ENCODE data around the gene MYH9.
A peak's percentile ranks its signal among the peaks of the same experiment; 100 is the strongest.

DNA sequence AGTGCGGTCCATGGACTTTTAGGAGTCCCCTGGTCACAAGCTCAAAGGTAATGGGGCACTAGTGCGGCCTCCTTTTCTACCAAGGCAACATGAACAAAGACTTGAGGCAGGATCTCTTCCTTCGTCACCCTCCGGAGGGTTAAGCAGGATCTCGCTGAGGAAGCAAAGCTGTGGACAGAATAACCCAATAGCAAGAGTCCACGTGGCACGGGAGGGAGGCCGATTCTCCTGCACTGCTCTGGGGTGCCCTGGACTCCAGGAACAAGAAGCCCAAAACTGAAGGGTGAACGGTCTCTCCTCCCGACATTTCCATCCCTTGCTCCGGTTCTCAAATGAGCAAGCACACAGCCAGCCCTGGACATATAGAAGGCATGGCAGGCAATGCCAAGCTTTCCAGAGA, 20.7 kb downstream of the MYH9 start:
- TF ChIP-seq, protein P1, sequence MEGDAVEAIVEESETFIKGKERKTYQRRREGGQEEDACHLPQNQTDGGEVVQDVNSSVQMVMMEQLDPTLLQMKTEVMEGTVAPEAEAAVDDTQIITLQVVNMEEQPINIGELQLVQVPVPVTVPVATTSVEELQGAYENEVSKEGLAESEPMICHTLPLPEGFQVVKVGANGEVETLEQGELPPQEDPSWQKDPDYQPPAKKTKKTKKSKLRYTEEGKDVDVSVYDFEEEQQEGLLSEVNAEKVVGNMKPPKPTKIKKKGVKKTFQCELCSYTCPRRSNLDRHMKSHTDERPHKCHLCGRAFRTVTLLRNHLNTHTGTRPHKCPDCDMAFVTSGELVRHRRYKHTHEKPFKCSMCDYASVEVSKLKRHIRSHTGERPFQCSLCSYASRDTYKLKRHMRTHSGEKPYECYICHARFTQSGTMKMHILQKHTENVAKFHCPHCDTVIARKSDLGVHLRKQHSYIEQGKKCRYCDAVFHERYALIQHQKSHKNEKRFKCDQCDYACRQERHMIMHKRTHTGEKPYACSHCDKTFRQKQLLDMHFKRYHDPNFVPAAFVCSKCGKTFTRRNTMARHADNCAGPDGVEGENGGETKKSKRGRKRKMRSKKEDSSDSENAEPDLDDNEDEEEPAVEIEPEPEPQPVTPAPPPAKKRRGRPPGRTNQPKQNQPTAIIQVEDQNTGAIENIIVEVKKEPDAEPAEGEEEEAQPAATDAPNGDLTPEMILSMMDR (IDR thresholded peaks at IDR 0.05) = no peak
- no peak for TF ChIP-seq POLR2A (IDR thresholded peaks at IDR 0.05; ENCODE audit: low read depth)
- TF ChIP-seq POLR2AphosphoS5 (IDR thresholded peaks at IDR 0.05) = peak in 1 of 2 donors; percentile 22

Data from esophagus muscularis mucosa (tissue), 3 donors.